ENCODE data around the gene SOS1.

The SOS1 gene

GRCh38 chr2:39023649-39024048, 97.2 kb downstream of the SOS1 start:
- no peak for DNase-seq (ENCODE audit: low read depth)
- TF ChIP-seq, protein P1, sequence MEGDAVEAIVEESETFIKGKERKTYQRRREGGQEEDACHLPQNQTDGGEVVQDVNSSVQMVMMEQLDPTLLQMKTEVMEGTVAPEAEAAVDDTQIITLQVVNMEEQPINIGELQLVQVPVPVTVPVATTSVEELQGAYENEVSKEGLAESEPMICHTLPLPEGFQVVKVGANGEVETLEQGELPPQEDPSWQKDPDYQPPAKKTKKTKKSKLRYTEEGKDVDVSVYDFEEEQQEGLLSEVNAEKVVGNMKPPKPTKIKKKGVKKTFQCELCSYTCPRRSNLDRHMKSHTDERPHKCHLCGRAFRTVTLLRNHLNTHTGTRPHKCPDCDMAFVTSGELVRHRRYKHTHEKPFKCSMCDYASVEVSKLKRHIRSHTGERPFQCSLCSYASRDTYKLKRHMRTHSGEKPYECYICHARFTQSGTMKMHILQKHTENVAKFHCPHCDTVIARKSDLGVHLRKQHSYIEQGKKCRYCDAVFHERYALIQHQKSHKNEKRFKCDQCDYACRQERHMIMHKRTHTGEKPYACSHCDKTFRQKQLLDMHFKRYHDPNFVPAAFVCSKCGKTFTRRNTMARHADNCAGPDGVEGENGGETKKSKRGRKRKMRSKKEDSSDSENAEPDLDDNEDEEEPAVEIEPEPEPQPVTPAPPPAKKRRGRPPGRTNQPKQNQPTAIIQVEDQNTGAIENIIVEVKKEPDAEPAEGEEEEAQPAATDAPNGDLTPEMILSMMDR (conservative IDR thresholded peaks at IDR 0.05; ENCODE audit: control insufficient read depth, insufficient read depth, low read depth, low read length): no peak
- no peak overlapping the region for H3K4me3 ChIP-seq (ENCODE audit: control insufficient read depth, low read depth, low read length)

DNA sequence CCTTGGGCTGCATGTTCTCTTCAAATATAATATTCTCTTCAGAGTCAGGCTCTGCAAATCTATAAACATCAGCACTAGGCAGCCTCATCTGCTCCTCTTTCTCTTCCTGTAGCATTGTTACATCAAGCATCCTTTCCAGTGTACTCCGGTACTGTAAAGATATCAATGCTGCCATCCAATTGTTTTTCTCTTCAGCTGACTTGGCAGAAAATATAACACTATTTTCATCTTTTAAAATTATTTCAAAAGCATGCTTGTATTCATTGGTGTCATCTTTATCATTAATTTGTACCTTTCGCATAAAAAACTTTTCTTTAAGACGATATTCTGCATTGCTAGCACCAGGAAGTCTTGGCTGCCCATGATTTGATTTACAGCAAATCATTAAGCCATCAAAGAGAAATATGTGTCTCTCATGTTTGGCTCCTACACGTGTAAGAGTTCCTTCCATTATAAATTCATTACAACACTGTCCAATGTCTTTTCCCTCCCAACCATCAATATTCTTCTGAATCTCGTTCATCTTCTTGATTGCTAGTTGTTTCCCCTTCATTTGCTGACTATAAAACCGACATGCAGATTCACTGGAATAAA, 98.1 kb downstream of the SOS1 start:
- H3K4me3 ChIP-seq (ENCODE audit: control insufficient read depth, low read depth, low read length): no peak overlapping the region
- TF ChIP-seq, protein P1 (conservative IDR thresholded peaks at IDR 0.05; ENCODE audit: control insufficient read depth, insufficient read depth, low read depth, low read length): no peak
- DNase-seq (ENCODE audit: low read depth): no peak

DNA sequence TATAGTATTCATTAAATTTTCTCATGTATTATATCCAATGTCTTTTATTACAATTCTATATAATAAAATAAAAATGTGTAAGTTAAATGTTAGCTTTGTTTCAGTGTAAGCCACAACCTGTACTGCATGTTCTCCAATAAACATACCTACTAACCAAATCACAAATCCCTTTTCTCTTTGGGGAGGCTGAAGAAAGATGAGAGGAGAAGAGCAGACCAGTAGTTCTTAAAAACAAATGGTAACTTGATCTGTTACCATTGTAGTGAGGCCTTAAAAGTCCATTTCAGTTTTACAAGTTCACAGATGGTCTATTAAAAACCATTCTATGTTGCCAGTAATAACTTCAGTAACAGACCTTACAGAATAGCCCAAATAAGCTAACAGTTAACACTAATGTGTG, 100.5 kb downstream of the SOS1 start:
- TF ChIP-seq, protein P1 (conservative IDR thresholded peaks at IDR 0.05; ENCODE audit: control insufficient read depth, insufficient read depth, low read depth, low read length): no peak
- no peak overlapping the region for H3K4me3 ChIP-seq (ENCODE audit: control insufficient read depth, low read depth, low read length)
- no peak for DNase-seq (ENCODE audit: low read depth)

GRCh38 chr2:39018638-39019037, 102.2 kb downstream of the SOS1 start:
- no peak overlapping the region for H3K4me3 ChIP-seq (ENCODE audit: control insufficient read depth, low read depth, low read length)
- TF ChIP-seq, protein P1 (conservative IDR thresholded peaks at IDR 0.05; ENCODE audit: control insufficient read depth, insufficient read depth, low read depth, low read length): no peak
- DNase-seq (ENCODE audit: low read depth): no peak

- no peak overlapping the region for H3K4me3 ChIP-seq (ENCODE audit: control insufficient read depth, low read depth, low read length)
- DNase-seq (ENCODE audit: low read depth): no peak
- TF ChIP-seq, protein P1 (conservative IDR thresholded peaks at IDR 0.05; ENCODE audit: control insufficient read depth, insufficient read depth, low read depth, low read length): no peak
Measured at GRCh38 chr2:39017334-39017733, 103.5 kb downstream of the SOS1 start.

- H3K4me3 ChIP-seq (ENCODE audit: control insufficient read depth, low read depth, low read length): no peak overlapping the region
- TF ChIP-seq, protein P1 (conservative IDR thresholded peaks at IDR 0.05; ENCODE audit: control insufficient read depth, insufficient read depth, low read depth, low read length): no peak
- no peak for DNase-seq (ENCODE audit: low read depth)
Measured at GRCh38 chr2:39015424-39015823, 105.4 kb downstream of the SOS1 start.

- DNase-seq (ENCODE audit: low read depth): no peak
- TF ChIP-seq, protein P1 (conservative IDR thresholded peaks at IDR 0.05; ENCODE audit: control insufficient read depth, insufficient read depth, low read depth, low read length): no peak
Measured at GRCh38 chr2:39013871-39014270, 107.0 kb downstream of the SOS1 start.

More at GRCh38 chr2:39013871-39014270, 107.0 kb downstream of the SOS1 start:
- H3K4me3 ChIP-seq (ENCODE audit: control insufficient read depth, low read depth, low read length): no peak overlapping the region
